ENCODE results near the gene GALNTL6.

GALNTL6 gene

GRCh38 chr4:171812665-171813525, at the start of gene GALNTL6:
Gene GALNTL6, plus strand, starts transcription at chr4:171813404.
- peak; percentile 85 for DNase-seq

- DNase-seq: no peak
Measured at GRCh38 chr4:171765514-171765913, 47.7 kb upstream of the GALNTL6 start.

DNA sequence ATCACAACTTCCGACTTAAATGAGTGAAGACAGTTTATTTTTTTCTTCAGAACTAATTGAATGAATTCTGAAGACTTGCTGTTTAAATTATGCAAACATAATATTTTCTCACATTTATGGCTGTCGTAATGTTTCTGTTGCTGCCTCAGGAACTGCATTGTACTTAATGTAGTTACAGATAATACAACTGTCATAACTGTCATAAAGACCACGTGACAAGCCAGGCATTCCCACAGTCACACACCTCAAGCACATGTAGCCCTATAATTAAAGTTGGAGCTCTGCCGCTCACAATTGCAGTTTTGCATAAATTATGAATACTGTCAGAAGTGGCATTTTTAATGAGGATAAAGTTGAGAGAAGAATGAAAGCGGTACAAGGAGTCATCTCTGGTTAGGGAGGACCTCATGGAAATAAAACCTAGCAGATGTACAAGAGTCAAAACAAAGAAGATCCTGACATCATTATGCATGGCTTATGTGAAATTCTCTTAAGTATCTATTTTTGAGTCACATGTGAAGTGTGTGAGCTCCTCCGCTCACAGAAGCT, 38.5 kb upstream of the GALNTL6 start:
- DNase-seq: no peak

DNA sequence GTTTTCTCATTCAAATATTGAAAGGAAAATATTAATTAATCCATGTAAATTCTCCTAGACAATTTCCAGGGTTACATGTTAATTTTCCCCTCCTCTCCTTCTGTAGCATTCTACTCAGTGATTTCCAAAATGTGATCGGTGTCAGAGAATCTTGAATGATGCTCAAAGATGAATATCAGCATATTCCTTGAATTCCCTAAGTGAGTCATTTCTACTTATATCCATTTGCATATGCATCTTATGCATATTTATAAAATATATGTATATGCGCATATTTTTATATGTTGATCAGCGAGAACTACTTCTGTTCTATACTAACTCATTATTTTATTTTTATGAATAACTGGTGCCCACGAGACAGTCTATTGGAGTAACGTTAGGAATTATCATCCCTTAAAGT, 33.9 kb upstream of the GALNTL6 start:
- DNase-seq: no peak

- DNase-seq: no peak
Measured at GRCh38 chr4:171785388-171785787, 27.8 kb upstream of the GALNTL6 start.

DNA sequence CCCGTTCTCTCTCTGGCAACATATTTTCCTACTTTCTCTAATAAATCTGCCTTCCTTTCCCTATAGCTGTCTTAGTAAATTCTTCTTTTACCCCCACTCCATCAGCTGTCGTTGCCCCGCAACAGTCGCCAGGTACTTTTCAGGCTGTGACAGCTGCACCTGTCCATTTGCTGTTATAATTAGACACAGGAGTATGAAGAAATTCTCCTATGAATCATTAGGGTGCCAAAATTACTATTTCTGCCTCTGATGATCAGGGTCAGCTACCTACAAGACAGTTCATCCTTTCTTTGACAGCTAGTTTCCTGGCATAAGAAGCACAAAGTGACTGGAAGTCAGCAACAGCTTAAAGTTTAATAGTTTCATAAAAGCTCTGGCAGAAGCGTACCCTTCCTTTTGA, 19.5 kb upstream of the GALNTL6 start:
- DNase-seq: no peak

- DNase-seq: no peak
Measured at GRCh38 chr4:171794528-171794927, 18.7 kb upstream of the GALNTL6 start.

- no peak for DNase-seq
Measured at GRCh38 chr4:171809854-171810253, 3.4 kb upstream of the GALNTL6 start.

DNA sequence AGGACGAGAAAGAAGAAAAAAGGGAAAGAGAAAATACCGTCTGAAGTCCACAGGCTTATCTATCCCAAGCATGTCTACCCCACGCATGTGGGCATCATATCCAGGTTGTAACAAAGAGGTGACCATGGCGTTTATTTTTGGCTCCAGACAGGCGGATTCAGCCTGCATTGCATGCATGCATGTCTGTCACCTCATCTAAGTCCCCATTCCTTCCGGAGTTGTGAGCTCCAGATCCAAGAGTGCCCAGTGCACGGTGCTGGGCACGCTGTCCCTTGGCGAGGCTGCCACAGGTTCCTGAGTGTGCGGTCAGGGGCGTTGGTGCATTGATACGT, 905 bp upstream of the GALNTL6 start:
- DNase-seq: no peak

- DNase-seq: peak; percentile 3
Measured at GRCh38 chr4:171813526-171814250, 484 bp downstream of the GALNTL6 start.

DNA sequence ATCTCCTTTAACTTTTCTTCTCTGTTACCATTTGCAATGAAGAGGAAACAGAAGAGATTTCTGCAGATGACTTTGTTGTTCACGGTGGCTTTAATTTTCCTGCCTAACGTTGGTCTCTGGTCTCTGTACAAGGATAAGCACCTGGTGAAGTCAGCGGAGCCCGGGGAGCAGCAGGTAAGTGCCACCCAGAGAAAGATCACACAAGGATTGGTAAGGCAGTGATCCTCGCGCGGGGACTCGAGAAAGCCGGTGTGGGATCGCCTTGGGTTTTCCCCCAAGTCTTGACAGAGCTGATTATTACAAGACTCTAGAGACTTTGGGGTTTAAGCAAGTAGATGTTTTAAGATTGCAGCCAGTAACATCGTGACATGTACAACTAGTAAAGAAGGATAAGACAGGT, 1.3 kb downstream of the GALNTL6 start:
- DNase-seq: no peak

GRCh38 chr4:171817026-171817425, 3.8 kb downstream of the GALNTL6 start:
- DNase-seq: no peak

- peak; percentile 11 for DNase-seq
Measured at GRCh38 chr4:171834640-171835039, 21.4 kb downstream of the GALNTL6 start.

- DNase-seq: no peak
Measured at GRCh38 chr4:171843456-171843855, 30.3 kb downstream of the GALNTL6 start.

DNA sequence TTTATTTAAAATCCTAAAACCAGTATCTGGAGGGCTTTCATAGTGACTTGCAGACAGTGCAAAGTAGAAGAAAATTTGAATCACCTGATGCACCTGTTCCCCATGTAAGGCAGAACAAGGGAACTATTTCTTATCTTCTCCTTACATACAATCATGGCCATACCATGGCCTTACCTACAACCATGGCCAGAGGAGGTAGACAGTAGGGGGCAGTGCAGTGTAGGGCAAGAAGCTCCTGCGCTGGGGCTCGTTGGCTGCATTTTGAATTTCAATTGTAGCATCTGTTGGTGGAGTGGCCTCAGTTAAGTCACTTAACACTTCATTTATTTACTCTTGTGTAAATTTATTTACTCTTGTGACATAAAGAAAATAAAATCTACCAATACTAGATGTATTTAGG, 33.0 kb downstream of the GALNTL6 start:
- peak; percentile 80 for DNase-seq

GRCh38 chr4:171846893-171847292, 33.7 kb downstream of the GALNTL6 start:
- no peak for DNase-seq

DNA sequence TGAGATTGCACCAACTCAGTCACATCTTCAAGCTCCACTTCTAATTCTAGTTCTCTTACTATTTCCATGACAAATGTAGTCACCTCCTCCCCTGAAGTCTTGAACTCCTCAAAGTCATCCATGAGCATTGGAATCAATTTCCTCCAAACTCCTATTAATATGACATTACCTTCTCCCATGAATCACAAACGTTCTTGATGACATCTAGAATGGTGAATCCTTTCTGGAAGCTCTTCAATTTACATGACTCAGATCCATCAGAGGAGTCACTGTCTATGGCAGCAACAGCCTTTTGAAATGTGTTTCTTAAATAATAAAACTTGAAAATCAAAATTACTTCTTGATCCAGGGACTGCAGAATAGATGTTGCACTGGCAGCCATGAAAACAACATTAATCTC, 34.5 kb downstream of the GALNTL6 start:
- no peak for DNase-seq

DNA sequence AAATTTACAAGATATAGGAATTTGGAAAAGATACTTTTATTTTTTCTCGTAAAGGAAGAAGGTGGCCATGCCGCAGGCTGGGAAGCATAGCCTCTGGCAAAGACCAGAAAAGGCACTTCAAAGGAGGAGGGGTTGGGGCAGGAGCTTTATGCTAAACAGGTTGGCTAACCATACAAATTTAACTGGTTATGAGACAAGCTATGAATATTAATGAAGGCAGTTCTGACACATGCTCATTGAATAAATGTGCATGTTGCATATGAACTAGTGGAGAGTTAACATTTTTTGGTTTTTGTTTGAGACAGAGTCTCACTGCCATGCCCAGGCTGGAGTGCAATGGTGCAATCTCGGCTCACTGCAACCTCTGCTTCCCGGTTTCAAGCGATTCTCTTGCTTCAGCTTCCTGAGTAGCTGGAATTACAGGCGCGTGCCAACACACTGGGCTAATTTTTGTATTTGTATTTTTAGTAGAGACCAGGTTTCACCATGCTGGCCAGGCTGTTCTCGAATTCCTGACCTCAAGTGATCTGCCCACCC, 36.5 kb downstream of the GALNTL6 start:
- DNase-seq: no peak

DNA sequence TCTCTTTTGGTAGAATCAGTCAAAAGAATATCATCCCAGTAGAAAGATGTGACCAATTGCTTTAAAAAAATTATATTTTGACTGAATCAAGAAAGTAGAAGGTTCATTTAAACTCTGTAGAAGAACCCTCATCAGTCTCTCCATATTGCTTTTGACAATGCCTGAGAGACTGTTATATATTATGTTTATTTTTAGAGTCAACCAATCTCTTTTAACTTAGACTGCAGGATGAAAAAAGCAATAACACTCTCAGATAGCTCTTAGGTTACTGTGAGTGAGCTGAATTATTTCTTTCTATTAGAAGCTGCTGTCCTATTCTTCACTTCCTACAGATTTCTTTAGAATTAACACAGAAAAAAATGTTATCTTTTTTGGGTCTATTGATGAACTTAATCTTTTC, 38.1 kb downstream of the GALNTL6 start:
- no peak for DNase-seq

GRCh38 chr4:171857302-171858012, 44.3 kb downstream of the GALNTL6 start:
- DNase-seq: peak; percentile 50

DNA sequence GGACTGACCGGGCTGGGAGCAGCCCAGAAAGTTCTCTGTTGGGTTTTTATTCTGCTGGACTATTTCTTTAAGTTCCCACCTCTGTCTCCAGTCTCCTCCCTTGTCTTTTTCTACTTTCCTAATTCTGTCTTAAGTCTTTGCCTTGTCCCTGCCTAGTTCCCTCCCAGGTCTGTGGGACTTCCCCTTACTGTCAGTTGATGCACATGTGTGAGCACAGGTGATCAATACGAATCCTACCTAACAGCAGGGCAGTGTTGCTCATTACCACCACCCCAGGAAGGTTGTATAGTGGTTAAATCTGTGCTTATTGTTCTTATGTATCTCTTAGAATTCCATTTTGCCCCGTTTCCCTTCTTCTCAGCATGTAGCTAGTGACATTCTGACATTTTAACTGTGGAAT, 62.1 kb downstream of the GALNTL6 start:
- DNase-seq: no peak

GRCh38 chr4:171876636-171877035, 63.4 kb downstream of the GALNTL6 start:
- DNase-seq: no peak

- DNase-seq: no peak
Measured at GRCh38 chr4:171880136-171880535, 66.9 kb downstream of the GALNTL6 start.
